D721Med (cell line): ENCODE data around the gene ADPGK.
"Not testable (repeated sequence)": the region's sequence is repeated elsewhere in the genome, so short reads cannot be mapped to it uniquely, and the experiment has no call there.

Experiments
- DNase-seq: peaks from one replicate; pipeline ENCODE4 v3.0.0; 2011; ENCODE audit warnings: low spot score; ENCODE audit not compliant: insufficient read length
- FAIRE-seq: peaks from 2 replicates; lab custom pipeline; 2011; peaks lifted over from hg19 to GRCh38; lab: Jason Lieb, UNC
- TF ChIP-seq, protein P1 (sequence below): IDR thresholded peaks from 2 replicates; pipeline ENCODE4 v1.5.1; 2012; ENCODE audit warnings: mild to moderate bottlenecking, control low read depth; ENCODE audit not compliant: insufficient read depth; ENCODE audit errors: missing control alignments

ADPGK gene

DNA sequence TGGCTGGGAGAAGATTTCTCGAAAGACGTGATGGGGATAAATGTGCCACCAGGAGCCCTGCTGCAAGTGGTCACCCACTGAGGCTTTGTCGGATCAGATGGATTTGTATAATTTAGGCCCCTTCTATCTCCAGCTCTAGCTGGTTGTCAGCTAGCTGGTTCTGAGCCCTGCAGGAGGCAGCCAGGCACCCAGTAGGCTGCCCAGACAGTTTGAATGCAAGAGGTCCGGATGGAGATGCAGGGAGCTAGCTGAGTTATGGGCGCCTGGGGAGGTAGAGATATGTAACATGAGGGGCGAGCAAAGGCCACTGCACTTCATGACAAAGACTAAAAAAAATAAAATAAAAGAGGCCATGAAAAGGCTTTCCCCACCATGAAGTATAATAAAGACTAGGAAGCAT lies 35.1 kb upstream of the ADPGK start:
- FAIRE-seq (no peak), DNase-seq (no peak)
- TF ChIP-seq, protein P1, sequence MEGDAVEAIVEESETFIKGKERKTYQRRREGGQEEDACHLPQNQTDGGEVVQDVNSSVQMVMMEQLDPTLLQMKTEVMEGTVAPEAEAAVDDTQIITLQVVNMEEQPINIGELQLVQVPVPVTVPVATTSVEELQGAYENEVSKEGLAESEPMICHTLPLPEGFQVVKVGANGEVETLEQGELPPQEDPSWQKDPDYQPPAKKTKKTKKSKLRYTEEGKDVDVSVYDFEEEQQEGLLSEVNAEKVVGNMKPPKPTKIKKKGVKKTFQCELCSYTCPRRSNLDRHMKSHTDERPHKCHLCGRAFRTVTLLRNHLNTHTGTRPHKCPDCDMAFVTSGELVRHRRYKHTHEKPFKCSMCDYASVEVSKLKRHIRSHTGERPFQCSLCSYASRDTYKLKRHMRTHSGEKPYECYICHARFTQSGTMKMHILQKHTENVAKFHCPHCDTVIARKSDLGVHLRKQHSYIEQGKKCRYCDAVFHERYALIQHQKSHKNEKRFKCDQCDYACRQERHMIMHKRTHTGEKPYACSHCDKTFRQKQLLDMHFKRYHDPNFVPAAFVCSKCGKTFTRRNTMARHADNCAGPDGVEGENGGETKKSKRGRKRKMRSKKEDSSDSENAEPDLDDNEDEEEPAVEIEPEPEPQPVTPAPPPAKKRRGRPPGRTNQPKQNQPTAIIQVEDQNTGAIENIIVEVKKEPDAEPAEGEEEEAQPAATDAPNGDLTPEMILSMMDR: no peak

DNA sequence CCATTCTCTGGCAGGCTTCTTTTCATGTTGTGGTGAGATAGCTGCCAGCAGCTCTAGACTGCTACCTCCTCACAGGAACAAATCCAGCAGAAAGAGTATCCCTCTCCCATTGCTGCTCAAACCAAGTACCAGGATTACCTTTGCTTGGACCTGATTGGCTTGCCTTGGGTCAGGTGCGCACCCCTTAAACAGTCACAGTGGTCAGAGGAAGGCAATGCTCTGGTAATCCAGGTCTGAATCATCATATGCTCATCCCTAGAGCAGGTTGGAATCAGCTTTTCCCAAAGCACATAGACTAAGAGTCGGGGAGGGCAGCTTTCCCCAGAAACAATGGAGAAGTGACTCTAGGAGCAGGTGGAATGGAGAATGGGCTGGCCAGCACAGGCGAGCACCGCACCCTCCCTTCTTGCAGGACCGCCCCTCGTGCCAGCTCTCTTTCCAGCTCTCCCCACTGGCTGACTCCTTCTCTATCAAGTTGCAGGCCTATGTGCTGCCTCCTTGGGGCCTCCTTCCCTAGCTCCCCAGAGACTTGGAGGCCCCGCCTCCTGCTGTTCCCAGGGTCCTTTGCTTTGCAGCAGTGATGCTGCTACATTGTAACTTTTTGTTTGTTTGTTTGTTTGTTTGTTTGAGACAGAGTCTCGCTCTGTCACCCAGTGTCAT lies 29.9 kb upstream of the ADPGK start:
- DNase-seq: no peak
- no peak for FAIRE-seq
- TF ChIP-seq, protein P1: no peak

DNA sequence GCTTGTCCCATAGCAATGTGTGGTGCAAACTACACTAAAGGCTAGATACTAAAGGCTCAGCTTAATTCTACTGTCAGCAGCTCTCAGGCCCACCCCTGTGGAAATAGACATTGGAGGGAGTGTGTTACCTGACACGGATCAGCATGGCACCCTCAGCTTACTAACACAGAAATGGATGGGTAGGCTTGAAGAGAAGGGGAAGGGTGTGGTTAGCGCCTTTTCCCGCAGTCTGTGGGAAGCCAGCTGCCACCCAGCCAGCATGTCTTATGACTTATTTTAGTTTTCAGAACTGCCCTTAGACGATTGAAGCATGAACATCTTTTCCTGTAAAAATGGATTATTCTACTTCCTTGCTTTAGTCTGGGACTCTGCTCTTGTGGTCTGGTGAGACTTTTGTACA lies 25.8 kb upstream of the ADPGK start:
- DNase-seq (no peak), FAIRE-seq (no peak)
- TF ChIP-seq, protein P1: no peak

DNA sequence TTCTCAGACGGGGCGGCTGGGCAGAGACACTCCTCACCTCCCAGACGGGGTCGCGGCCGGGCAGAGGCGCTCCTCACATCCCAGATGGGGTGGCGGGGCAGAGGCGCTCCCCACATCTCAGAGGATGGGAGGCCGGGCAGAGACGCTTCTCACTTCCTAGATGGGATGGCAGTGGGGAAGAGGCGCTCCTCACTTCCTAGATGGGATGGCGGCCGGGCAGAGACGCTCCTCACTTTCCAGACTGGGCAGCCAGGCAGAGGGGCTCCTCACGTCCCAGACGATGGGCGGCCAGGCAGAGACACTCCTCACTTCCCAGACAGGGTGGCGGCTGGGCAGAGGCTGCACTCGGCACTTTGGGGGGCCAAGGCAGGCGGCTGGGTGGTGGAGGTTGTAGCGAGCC lies 23.8 kb upstream of the ADPGK start:
- not testable (repeated sequence) for FAIRE-seq, DNase-seq

DNA sequence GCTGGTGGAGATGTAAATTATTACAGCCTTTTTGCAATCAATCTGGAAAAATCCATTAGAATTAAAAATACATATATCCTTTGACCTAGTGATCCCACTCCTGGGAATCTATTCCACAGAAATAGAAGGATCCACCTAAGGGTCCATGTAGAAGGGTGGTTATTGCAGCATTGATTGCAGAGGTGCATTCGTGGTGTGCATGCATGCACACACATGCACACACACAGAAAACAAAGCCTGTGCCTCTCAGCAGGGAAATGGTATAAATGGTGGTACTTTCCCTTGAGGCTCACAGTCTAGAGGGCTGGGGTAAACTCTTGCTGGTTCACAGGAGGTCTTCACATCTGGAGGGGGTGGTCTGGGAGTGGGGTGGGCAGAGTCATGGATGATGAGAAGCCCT lies 19.4 kb upstream of the ADPGK start:
- FAIRE-seq (no peak), DNase-seq (no peak)
- TF ChIP-seq, protein P1: no peak

DNA sequence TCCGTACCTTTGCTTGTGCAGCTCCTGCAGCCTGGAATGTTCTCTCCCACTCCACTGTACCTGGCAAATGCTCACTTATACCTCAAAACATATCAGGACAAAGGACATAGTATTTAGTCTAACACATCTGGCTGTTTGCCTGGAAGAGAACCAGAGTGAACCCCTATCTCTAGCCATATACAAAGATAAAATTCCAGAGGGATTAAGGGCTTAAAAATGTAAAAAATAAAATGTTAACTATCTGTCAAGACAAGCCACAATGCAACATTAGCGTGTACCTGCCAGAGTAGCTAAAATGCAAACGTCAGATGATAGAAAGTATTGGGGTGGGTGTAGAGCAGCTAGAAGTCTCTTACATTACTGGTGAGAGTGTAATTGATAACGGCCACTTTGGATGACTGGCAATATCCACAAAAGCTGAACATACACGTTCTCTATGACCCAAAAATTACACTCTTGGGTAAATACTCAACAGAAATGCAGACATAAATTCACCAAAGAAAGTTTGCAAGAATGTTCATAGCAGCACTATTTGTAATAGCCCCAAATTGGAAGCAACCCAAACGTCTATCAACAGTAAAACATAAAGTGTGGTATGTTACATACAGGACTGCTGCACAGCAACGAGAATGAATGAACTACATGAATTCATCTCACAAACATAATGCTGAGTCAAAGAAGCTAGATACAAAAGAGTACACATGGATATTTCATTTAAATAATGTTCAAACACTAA lies 18.2 kb upstream of the ADPGK start:
- TF ChIP-seq, protein P1: no peak
- FAIRE-seq (no peak), DNase-seq (no peak)

DNA sequence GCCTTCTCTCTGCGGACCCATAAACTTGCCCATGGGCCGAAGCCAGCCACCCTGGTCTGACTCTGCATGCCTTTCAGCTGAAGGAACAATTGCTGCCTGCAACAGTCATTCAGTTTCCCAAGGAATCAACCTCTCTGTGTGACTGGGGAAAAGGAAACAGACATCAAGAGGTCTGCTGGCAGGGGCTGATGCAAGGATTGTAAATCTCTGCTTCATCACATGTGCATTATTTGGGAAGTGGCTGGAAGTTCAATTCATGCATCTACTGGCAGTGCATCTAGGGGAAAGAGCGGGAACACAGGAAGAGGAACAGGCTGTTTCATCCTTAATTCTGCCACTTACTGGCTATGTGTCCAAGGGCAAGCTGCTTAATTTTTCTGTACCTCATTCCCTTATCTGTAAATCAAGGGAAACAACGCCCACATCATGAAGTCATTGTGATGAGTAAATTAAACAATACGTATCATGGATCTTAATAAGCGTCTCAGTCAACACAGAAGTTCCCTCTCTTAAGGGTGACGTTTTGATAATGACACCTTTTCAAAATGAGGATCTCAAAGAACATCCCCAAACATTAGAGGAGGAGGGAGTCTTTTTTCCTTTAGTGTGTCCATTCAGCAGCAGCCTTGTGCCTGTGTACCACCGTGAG lies 17.4 kb upstream of the ADPGK start:
- DNase-seq: no peak
- TF ChIP-seq, protein P1: no peak
- FAIRE-seq: no peak
